ENCODE results near the gene SLC44A5.

The SLC44A5 gene

DNA sequence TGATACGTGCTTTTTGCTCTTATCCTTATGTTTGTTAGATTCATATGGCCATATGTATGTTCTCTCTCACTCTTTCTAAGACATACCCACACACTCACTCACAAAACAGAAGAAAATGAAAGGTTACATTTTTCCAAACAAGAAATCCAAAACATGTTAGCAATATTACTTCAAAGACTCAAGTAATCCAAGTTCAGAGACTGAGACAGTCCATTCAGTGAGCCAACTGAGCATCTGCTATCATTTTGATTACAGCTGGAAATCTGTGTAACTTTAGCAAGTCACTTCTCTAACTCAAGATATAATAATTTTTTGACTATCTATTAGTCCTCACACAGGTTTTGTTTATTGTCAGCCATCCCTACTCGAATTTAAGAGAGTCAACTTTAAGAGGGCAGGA lies 257.9 kb downstream of the SLC44A5 start:
- TF ChIP-seq CREB1 (IDR thresholded peaks at IDR 0.05; ENCODE audit: low read depth) (no peak), ZBTB7A (IDR thresholded peaks at IDR 0.05; ENCODE audit: low read depth) (no peak), YY1 (IDR thresholded peaks at IDR 0.05; ENCODE audit: low read depth) (no peak), TCF12 (IDR thresholded peaks at IDR 0.05; ENCODE audit: low read depth) (no peak), FOXM1 (IDR thresholded peaks at IDR 0.05; ENCODE audit: borderline replicate concordance, low read depth) (no peak), TEAD4 (IDR thresholded peaks at IDR 0.05) (no peak), TAF1 (IDR thresholded peaks at IDR 0.05; ENCODE audit: low read depth) (no peak), RAD21 (IDR thresholded peaks at IDR 0.05; ENCODE audit: low read depth) (no peak), EGR1 (IDR thresholded peaks at IDR 0.05) (no peak), CEBPB (IDR thresholded peaks at IDR 0.05) (no peak), EP300 (IDR thresholded peaks at IDR 0.05; ENCODE audit: borderline replicate concordance) (no peak), NFIC (IDR thresholded peaks at IDR 0.05) (no peak)
- TF ChIP-seq, protein P1, sequence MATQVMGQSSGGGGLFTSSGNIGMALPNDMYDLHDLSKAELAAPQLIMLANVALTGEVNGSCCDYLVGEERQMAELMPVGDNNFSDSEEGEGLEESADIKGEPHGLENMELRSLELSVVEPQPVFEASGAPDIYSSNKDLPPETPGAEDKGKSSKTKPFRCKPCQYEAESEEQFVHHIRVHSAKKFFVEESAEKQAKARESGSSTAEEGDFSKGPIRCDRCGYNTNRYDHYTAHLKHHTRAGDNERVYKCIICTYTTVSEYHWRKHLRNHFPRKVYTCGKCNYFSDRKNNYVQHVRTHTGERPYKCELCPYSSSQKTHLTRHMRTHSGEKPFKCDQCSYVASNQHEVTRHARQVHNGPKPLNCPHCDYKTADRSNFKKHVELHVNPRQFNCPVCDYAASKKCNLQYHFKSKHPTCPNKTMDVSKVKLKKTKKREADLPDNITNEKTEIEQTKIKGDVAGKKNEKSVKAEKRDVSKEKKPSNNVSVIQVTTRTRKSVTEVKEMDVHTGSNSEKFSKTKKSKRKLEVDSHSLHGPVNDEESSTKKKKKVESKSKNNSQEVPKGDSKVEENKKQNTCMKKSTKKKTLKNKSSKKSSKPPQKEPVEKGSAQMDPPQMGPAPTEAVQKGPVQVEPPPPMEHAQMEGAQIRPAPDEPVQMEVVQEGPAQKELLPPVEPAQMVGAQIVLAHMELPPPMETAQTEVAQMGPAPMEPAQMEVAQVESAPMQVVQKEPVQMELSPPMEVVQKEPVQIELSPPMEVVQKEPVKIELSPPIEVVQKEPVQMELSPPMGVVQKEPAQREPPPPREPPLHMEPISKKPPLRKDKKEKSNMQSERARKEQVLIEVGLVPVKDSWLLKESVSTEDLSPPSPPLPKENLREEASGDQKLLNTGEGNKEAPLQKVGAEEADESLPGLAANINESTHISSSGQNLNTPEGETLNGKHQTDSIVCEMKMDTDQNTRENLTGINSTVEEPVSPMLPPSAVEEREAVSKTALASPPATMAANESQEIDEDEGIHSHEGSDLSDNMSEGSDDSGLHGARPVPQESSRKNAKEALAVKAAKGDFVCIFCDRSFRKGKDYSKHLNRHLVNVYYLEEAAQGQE (IDR thresholded peaks at IDR 0.05; ENCODE audit: low read depth) = no peak
- TF ChIP-seq, protein P2, sequence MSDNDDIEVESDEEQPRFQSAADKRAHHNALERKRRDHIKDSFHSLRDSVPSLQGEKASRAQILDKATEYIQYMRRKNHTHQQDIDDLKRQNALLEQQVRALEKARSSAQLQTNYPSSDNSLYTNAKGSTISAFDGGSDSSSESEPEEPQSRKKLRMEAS (IDR thresholded peaks at IDR 0.05) = no peak
- TF ChIP-seq, protein P3, sequence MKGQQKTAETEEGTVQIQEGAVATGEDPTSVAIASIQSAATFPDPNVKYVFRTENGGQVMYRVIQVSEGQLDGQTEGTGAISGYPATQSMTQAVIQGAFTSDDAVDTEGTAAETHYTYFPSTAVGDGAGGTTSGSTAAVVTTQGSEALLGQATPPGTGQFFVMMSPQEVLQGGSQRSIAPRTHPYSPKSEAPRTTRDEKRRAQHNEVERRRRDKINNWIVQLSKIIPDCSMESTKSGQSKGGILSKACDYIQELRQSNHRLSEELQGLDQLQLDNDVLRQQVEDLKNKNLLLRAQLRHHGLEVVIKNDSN (IDR thresholded peaks at IDR 0.05) = no peak

DNA sequence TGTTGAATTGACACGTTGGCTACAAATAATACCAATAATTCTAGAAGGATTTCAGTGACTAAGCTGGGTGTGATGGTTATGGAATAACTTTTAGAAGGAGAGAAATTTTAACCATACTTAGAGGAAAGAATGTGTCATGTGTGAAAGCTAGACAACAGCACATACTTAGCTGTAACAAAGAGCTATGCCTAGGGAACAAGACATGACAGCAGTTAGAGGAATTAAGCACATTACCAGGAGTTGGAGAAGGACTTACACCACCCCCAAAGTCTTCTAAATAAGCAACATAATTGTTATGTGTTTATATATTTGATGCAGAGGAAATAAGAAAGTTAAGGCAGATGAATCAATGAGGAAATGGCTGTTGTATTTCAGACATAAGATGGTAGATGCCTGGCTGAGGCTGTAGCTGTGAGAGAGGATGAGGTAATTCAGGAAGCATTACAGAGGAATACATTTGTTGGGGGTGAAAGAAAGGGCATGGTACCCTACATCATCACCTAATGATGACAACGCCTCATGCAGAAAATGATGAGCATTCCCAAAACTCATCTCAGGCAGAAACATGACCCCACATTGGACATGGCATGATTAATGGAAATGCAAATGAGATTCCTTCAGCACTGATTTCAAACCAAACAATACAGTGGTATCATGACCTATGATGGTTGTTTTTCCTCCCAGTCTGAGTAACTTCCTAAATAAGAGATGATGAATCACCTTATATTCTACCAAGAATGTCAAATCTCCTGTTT lies 265.2 kb downstream of the SLC44A5 start:
- TF ChIP-seq NFIC (IDR thresholded peaks at IDR 0.05) = no peak
- TF ChIP-seq EP300 (IDR thresholded peaks at IDR 0.05; ENCODE audit: borderline replicate concordance) = no peak
- TF ChIP-seq, protein P2 (IDR thresholded peaks at IDR 0.05) = no peak
- TF ChIP-seq RAD21 (IDR thresholded peaks at IDR 0.05; ENCODE audit: low read depth) = no peak
- TF ChIP-seq ZBTB7A (IDR thresholded peaks at IDR 0.05; ENCODE audit: low read depth) = no peak
- TF ChIP-seq, protein P1 (IDR thresholded peaks at IDR 0.05; ENCODE audit: low read depth) = no peak

DNA sequence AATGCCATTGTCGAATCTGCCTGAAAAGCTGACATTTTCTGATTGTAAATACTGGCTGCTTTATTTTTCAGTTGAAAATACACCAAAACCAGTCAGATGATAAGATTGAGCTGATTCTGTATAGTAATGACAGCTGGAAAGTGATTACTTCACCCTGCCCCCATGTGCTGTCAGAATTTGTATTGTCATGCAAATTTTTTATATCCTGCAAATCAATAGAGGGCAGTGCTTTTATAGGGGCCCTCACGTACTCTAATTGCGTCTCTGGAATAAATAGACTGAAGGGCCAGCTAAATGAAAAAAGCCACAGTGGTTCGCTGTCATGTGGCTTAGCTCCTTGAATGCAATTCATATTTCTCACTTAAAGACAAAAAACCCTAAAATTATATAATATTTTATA lies 268.1 kb downstream of the SLC44A5 start:
- TF ChIP-seq RAD21 (IDR thresholded peaks at IDR 0.05; ENCODE audit: low read depth) = no peak
- TF ChIP-seq CEBPB (IDR thresholded peaks at IDR 0.05) = no peak
- no peak for TF ChIP-seq EGR1 (IDR thresholded peaks at IDR 0.05)
- TF ChIP-seq YY1 (IDR thresholded peaks at IDR 0.05; ENCODE audit: low read depth) = no peak
- no peak for TF ChIP-seq NFIC (IDR thresholded peaks at IDR 0.05)
- no peak for TF ChIP-seq TEAD4 (IDR thresholded peaks at IDR 0.05)
- TF ChIP-seq, protein P3 (IDR thresholded peaks at IDR 0.05) = no peak
- no peak for TF ChIP-seq TCF12 (IDR thresholded peaks at IDR 0.05; ENCODE audit: low read depth)
- TF ChIP-seq, protein P2 (IDR thresholded peaks at IDR 0.05) = no peak
- TF ChIP-seq CREB1 (IDR thresholded peaks at IDR 0.05; ENCODE audit: low read depth) = no peak
- no peak for TF ChIP-seq EP300 (IDR thresholded peaks at IDR 0.05; ENCODE audit: borderline replicate concordance)
- no peak for TF ChIP-seq FOXM1 (IDR thresholded peaks at IDR 0.05; ENCODE audit: borderline replicate concordance, low read depth)

DNA sequence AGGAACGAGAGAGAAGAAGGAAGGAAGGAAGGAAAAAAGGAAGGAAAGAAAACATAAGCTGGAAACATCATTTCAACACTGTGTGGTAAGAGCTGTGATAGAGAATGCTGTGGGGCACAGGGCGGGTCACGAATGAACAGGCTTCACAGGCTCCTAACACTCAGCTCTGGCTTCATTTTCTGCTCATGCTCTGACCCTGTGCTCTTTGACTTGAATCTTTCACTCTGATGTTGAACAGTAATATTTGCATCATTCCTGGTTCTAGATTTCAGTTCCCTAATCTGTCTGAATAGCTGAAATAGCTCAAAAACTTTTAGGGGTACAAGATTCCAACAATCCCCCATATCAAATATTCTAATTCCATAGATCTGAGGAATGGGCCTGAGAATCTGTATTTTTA lies 269.4 kb downstream of the SLC44A5 start:
- no peak for TF ChIP-seq ZBTB7A (IDR thresholded peaks at IDR 0.05; ENCODE audit: low read depth)
- TF ChIP-seq EGR1 (IDR thresholded peaks at IDR 0.05) = no peak
- TF ChIP-seq, protein P1 (IDR thresholded peaks at IDR 0.05; ENCODE audit: low read depth) = no peak
- no peak for TF ChIP-seq TEAD4 (IDR thresholded peaks at IDR 0.05)
- TF ChIP-seq EP300 (IDR thresholded peaks at IDR 0.05; ENCODE audit: borderline replicate concordance) = no peak
- TF ChIP-seq, protein P2 (IDR thresholded peaks at IDR 0.05) = no peak
- no peak for TF ChIP-seq CREB1 (IDR thresholded peaks at IDR 0.05; ENCODE audit: low read depth)
- no peak for TF ChIP-seq TAF1 (IDR thresholded peaks at IDR 0.05; ENCODE audit: low read depth)
- no peak for TF ChIP-seq CEBPB (IDR thresholded peaks at IDR 0.05)
- TF ChIP-seq FOXM1 (IDR thresholded peaks at IDR 0.05; ENCODE audit: borderline replicate concordance, low read depth) = no peak
- no peak for TF ChIP-seq TCF12 (IDR thresholded peaks at IDR 0.05; ENCODE audit: low read depth)
- TF ChIP-seq, protein P3 (IDR thresholded peaks at IDR 0.05) = no peak
- TF ChIP-seq RAD21 (IDR thresholded peaks at IDR 0.05; ENCODE audit: low read depth) = no peak
- no peak for TF ChIP-seq NFIC (IDR thresholded peaks at IDR 0.05)
- no peak for TF ChIP-seq YY1 (IDR thresholded peaks at IDR 0.05; ENCODE audit: low read depth)

Data from Ishikawa (cell line).